K562 (cell line): ENCODE results near the gene UBE2J2.

Source experiments
- CBFB ChIP-seq: sonication (generic); formaldehyde crosslinking; IDR thresholded peaks from 2 replicates; pipeline ENCODE4 v1.4.0; 2020; ENCODE audit warnings: mild to moderate bottlenecking, missing genetic modification reagents
- HMGN3 ChIP-seq: IDR thresholded peaks from 2 replicates; pipeline ENCODE4 v1.6.1; 2011; ENCODE audit warnings: borderline replicate concordance, low read depth, mild to moderate bottlenecking, mixed read lengths, low read length; ENCODE audit not compliant: insufficient read length; ENCODE audit errors: extremely low read depth
- NRF1 ChIP-seq, 2 experiments: fragments of 450-650 bp; IDR thresholded peaks in 1 of 2; conservative IDR thresholded peaks in 1 of 2; 2 replicates each; pipeline ENCODE4 v1.6.1; 2014; ENCODE audit warnings: mild to moderate bottlenecking in 2 of 2
- POLR2A ChIP-seq: fragments of 450-650 bp; conservative IDR thresholded peaks from 2 replicates; pipeline ENCODE4 v1.6.1; 2016
- RAD21 ChIP-seq, 2 experiments: fragments of 250-450 bp in 1 of 2; fragments of 450-650 bp in 1 of 2; sonication (Bioruptor Pico) in 1 of 2; formaldehyde crosslinking in 1 of 2; IDR thresholded peaks in 1 of 2; conservative IDR thresholded peaks in 1 of 2; 2 replicates each; pipeline versions ENCODE4 v1.4.0 to v1.8.0; 2020 to 2022; ENCODE audit warnings: mild to moderate bottlenecking in 2 of 2, moderate library complexity in 1 of 2
- TCF3 ChIP-seq: sonication (generic); formaldehyde crosslinking; IDR thresholded peaks from 2 replicates; pipeline ENCODE4 v1.4.0; 2020; ENCODE audit warnings: mild to moderate bottlenecking, missing genetic modification reagents
- UBTF ChIP-seq, 2 experiments: IDR thresholded peaks; 2 replicates each; pipeline ENCODE4 v1.6.1; 2012; ENCODE audit warnings: improper control_type of control experiment in 2 of 2, low read depth in 2 of 2, low read length in 2 of 2, borderline replicate concordance in 1 of 2
- USF1 ChIP-seq: sonication (generic); formaldehyde crosslinking; IDR thresholded peaks from 2 replicates; pipeline ENCODE4 v1.9.0; 2022; ENCODE audit warnings: mild to moderate bottlenecking, missing genetic modification reagents
- TF ChIP-seq, protein P1 (sequence below): fragments of 450-650 bp; IDR thresholded peaks from 2 replicates; pipeline ENCODE4 v1.6.1; 2016; ENCODE audit warnings: antibody characterized with exemption
- TF ChIP-seq, protein P2 (sequence below): fragments of 450-650 bp; IDR thresholded peaks from 2 replicates; pipeline ENCODE4 v1.6.1; 2016; ENCODE audit warnings: low read depth
- TF ChIP-seq, protein P3 (sequence below), 3 experiments: IDR thresholded peaks in 2 of 3; conservative IDR thresholded peaks in 1 of 3; 2 replicates each; pipeline ENCODE4 v1.5.1; 2011 to 2012; ENCODE audit warnings: low read length in 3 of 3, mild to moderate bottlenecking in 3 of 3, control low read depth in 2 of 3, improper control_type of control experiment in 1 of 3, inconsistent platforms in 1 of 3, low read depth in 1 of 3, mixed read lengths in 1 of 3, moderate library complexity in 1 of 3; ENCODE audit not compliant: insufficient read depth in 2 of 3
- TF ChIP-seq, protein P4 (sequence below): fragments of 450-650 bp; conservative IDR thresholded peaks from 2 replicates; pipeline ENCODE4 v1.6.1; 2016; ENCODE audit warnings: missing genetic modification characterization, low read depth, mild to moderate bottlenecking, control low read depth, missing compliant biosample characterization

DNA sequence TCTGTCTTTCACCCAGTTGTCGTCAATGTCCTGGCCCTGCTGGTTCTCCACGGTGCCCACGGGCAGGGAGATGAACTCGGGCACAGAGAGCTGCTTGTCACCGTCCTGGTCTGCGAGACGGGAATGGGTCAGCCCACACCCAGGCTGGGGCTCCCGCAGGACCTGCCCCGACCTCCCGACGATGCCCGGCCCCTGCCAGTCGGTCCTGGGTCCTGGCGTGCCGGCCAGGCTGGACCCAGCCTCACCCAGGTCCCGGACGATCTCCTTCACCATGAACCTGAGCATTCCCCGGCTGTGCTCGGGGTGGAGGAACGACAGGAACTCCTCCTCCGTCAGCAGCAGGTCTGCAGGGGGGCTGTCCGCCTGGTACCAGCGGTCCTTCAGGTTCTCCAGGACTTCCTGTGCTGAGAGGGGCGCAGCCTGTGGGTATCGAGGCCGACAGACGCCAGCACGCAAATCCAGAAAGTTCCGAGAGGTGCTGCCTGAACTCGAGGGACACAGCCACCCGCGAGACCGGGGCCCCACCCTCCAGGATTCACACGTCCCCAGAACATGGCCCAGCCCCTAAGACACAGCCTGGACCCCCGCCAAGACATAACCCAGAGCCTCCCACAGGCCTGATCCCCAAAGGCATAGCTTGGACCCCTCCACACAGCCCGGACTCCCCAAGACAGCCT lies 55.0 kb downstream of the UBE2J2 start:
- TF ChIP-seq, protein P1, sequence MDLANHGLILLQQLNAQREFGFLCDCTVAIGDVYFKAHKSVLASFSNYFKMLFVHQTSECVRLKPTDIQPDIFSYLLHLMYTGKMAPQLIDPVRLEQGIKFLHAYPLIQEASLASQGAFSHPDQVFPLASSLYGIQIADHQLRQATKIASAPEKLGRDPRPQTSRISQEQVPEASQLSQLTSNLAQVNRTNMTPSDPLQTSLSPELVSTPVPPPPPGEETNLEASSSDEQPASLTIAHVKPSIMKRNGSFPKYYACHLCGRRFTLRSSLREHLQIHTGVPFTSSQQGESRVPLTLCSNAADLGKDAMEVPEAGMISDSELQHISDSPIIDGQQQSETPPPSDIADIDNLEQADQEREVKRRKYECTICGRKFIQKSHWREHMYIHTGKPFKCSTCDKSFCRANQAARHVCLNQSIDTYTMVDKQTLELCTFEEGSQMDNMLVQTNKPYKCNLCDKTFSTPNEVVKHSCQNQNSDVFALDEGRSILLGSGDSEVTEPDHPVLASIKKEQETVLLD: no peak
- TF ChIP-seq USF1 (CRISPR knock-in tag) (no peak), CBFB (CRISPR knock-in tag) (no peak), HMGN3 (no peak), POLR2A (no peak), UBTF (IDR thresholded peaks at IDR 0.05; ENCODE audit: borderline replicate concordance in 1 of 2, low read depth in 2 of 2, low read length in 2 of 2) (no peak), NRF1 (conservative IDR thresholded peaks at IDR 0.05 in 1 of 2, IDR thresholded peaks at IDR 0.05 in 1 of 2) (no peak), RAD21 (CRISPR knock-in tag; conservative IDR thresholded peaks at IDR 0.05 in 1 of 2, IDR thresholded peaks at IDR 0.05 in 1 of 2) (no peak), TCF3 (CRISPR knock-in tag) (no peak)
- TF ChIP-seq, protein P2, sequence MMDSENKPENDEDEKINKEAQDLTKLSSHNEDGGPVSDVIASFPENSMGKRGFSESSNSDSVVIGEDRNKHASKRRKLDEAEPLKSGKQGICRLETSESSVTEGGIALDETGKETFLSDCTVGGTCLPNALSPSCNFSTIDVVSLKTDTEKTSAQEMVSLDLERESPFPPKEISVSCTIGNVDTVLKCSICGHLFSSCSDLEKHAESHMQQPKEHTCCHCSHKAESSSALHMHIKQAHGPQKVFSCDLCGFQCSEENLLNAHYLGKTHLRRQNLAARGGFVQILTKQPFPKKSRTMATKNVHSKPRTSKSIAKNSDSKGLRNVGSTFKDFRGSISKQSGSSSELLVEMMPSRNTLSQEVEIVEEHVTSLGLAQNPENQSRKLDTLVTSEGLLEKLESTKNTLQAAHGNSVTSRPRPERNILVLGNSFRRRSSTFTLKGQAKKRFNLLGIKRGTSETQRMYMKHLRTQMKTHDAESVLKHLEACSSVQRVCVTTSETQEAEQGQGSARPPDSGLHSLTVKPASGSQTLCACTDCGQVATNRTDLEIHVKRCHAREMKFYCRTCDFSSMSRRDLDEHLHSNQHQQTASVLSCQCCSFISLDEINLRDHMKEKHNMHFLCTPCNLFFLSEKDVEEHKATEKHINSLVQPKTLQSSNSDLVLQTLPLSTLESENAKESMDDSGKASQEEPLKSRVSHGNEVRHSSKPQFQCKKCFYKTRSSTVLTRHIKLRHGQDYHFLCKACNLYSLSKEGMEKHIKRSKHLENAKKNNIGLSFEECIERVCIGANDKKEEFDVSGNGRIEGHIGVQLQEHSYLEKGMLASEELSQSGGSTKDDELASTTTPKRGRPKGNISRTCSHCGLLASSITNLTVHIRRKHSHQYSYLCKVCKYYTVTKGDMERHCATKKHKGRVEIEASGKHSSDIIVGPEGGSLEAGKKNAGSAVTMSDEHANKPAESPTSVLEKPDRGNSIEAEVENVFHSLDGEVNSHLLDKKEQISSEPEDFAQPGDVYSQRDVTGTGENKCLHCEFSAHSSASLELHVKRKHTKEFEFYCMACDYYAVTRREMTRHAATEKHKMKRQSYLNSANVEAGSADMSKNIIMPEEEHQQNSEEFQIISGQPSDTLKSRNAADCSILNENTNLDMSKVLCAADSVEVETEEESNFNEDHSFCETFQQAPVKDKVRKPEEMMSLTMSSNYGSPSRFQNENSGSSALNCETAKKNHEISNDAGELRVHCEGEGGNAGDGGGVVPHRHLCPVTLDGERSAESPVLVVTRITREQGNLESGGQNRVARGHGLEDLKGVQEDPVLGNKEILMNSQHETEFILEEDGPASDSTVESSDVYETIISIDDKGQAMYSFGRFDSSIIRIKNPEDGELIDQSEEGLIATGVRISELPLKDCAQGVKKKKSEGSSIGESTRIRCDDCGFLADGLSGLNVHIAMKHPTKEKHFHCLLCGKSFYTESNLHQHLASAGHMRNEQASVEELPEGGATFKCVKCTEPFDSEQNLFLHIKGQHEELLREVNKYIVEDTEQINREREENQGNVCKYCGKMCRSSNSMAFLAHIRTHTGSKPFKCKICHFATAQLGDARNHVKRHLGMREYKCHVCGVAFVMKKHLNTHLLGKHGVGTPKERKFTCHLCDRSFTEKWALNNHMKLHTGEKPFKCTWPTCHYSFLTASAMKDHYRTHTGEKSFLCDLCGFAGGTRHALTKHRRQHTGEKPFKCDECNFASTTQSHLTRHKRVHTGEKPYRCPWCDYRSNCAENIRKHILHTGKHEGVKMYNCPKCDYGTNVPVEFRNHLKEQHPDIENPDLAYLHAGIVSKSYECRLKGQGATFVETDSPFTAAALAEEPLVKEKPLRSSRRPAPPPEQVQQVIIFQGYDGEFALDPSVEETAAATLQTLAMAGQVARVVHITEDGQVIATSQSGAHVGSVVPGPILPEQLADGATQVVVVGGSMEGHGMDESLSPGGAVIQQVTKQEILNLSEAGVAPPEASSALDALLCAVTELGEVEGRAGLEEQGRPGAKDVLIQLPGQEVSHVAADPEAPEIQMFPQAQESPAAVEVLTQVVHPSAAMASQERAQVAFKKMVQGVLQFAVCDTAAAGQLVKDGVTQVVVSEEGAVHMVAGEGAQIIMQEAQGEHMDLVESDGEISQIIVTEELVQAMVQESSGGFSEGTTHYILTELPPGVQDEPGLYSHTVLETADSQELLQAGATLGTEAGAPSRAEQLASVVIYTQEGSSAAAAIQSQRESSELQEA: no peak
- TF ChIP-seq, protein P3, sequence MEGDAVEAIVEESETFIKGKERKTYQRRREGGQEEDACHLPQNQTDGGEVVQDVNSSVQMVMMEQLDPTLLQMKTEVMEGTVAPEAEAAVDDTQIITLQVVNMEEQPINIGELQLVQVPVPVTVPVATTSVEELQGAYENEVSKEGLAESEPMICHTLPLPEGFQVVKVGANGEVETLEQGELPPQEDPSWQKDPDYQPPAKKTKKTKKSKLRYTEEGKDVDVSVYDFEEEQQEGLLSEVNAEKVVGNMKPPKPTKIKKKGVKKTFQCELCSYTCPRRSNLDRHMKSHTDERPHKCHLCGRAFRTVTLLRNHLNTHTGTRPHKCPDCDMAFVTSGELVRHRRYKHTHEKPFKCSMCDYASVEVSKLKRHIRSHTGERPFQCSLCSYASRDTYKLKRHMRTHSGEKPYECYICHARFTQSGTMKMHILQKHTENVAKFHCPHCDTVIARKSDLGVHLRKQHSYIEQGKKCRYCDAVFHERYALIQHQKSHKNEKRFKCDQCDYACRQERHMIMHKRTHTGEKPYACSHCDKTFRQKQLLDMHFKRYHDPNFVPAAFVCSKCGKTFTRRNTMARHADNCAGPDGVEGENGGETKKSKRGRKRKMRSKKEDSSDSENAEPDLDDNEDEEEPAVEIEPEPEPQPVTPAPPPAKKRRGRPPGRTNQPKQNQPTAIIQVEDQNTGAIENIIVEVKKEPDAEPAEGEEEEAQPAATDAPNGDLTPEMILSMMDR (IDR thresholded peaks at IDR 0.05 in 2 of 3, conservative IDR thresholded peaks at IDR 0.05 in 1 of 3; ENCODE audit: insufficient read depth in 2 of 3, low read depth in 1 of 3, low read length in 3 of 3): no peak
- TF ChIP-seq, protein P4, sequence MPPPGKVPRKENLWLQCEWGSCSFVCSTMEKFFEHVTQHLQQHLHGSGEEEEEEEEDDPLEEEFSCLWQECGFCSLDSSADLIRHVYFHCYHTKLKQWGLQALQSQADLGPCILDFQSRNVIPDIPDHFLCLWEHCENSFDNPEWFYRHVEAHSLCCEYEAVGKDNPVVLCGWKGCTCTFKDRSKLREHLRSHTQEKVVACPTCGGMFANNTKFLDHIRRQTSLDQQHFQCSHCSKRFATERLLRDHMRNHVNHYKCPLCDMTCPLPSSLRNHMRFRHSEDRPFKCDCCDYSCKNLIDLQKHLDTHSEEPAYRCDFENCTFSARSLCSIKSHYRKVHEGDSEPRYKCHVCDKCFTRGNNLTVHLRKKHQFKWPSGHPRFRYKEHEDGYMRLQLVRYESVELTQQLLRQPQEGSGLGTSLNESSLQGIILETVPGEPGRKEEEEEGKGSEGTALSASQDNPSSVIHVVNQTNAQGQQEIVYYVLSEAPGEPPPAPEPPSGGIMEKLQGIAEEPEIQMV: no peak
